HG03139 (cell line): ENCODE measurements around the gene ADAMTS2.

ENCODE experiments used
- ATAC-seq: cut with Tn5 transposase; IDR thresholded peaks from one replicate; pipeline ENCODE4 v1.9.1; 2021; ENCODE audit not compliant: unreplicated experiment

Gene ADAMTS2

GRCh38 chr5:179132586-179133355 is 212.5 kb downstream of the ADAMTS2 start:
- no peak for ATAC-seq

GRCh38 chr5:179131886-179132585 is 213.2 kb downstream of the ADAMTS2 start:
- no peak for ATAC-seq

- ATAC-seq = no peak
These were observed 213.9 kb downstream of the ADAMTS2 start for GRCh38 chr5:179131321-179131835.

- ATAC-seq = no peak
These were observed 215.1 kb downstream of the ADAMTS2 start for GRCh38 chr5:179130101-179130681.

GRCh38 chr5:179129607-179130071 is 215.6 kb downstream of the ADAMTS2 start:
- no peak for ATAC-seq

GRCh38 chr5:179128976-179129375 is 216.3 kb downstream of the ADAMTS2 start:
- ATAC-seq = no peak

GRCh38 chr5:179128041-179128365 is 217.3 kb downstream of the ADAMTS2 start:
- ATAC-seq = no peak

GRCh38 chr5:179127136-179128040 is 217.9 kb downstream of the ADAMTS2 start:
- no peak for ATAC-seq

GRCh38 chr5:179126506-179126991 is 218.7 kb downstream of the ADAMTS2 start:
- no peak for ATAC-seq

GRCh38 chr5:179125789-179126505 is 219.3 kb downstream of the ADAMTS2 start:
- ATAC-seq = no peak

- ATAC-seq = no peak
These were observed 220.1 kb downstream of the ADAMTS2 start for GRCh38 chr5:179124853-179125788.

- ATAC-seq = no peak
These were observed 220.9 kb downstream of the ADAMTS2 start for GRCh38 chr5:179124273-179124852.

- ATAC-seq = no peak
These were observed 221.6 kb downstream of the ADAMTS2 start for GRCh38 chr5:179123491-179124272.

GRCh38 chr5:179123109-179123426 is 222.2 kb downstream of the ADAMTS2 start:
- ATAC-seq = no peak

GRCh38 chr5:179122411-179123108 is 222.7 kb downstream of the ADAMTS2 start:
- no peak for ATAC-seq

GRCh38 chr5:179121667-179122111 is 223.6 kb downstream of the ADAMTS2 start:
- ATAC-seq = no peak

- ATAC-seq = no peak
These were observed 224.2 kb downstream of the ADAMTS2 start for GRCh38 chr5:179120951-179121666.
